Breast epithelium (tissue), 3 donors: ENCODE measurements around the gene RWDD1.

ENCODE experiments used
- POLR2A ChIP-seq: fragments of 450-650 bp; IDR thresholded peaks from one replicate; pipeline ENCODE4 v1.6.1; 2016; ENCODE audit warnings: antibody characterized with exemption, mild to moderate bottlenecking, moderate library complexity
- POLR2AphosphoS5 ChIP-seq, 3 donors: sonication (generic); formaldehyde crosslinking; IDR thresholded peaks; one replicate each; pipeline ENCODE4 v1.6.1; 2017; ENCODE audit warnings: antibody characterized with exemption in 3 of 3
- TF ChIP-seq, protein P1 (sequence below), 3 donors: fragments of 450-650 bp; IDR thresholded peaks; one replicate each; pipeline ENCODE4 v1.5.1; 2016 to 2017; ENCODE audit warnings: antibody characterized with exemption in 3 of 3, mild to moderate bottlenecking in 3 of 3, moderate library complexity in 3 of 3

DNA sequence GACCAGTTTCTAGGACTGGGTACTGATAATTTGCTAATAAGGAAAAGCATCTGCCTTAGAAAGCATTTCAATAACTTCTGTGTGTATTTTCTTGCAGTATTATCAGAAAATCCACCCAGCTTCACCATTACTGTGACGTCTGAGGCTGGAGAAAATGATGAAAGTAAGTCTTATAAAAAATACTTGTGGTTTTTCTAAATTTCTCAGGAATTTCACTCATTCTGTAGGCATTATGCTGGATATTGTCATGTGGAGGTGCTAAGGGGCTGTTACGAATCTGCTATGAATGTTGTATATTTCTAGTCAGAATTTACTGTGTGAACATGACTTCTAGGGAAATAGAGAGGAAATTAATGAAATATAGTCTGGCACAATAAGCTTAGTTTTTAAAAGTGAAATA, 8.9 kb downstream of the RWDD1 start:
- TF ChIP-seq, protein P1, sequence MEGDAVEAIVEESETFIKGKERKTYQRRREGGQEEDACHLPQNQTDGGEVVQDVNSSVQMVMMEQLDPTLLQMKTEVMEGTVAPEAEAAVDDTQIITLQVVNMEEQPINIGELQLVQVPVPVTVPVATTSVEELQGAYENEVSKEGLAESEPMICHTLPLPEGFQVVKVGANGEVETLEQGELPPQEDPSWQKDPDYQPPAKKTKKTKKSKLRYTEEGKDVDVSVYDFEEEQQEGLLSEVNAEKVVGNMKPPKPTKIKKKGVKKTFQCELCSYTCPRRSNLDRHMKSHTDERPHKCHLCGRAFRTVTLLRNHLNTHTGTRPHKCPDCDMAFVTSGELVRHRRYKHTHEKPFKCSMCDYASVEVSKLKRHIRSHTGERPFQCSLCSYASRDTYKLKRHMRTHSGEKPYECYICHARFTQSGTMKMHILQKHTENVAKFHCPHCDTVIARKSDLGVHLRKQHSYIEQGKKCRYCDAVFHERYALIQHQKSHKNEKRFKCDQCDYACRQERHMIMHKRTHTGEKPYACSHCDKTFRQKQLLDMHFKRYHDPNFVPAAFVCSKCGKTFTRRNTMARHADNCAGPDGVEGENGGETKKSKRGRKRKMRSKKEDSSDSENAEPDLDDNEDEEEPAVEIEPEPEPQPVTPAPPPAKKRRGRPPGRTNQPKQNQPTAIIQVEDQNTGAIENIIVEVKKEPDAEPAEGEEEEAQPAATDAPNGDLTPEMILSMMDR (IDR thresholded peaks at IDR 0.05), result no peak
- TF ChIP-seq POLR2AphosphoS5 (IDR thresholded peaks at IDR 0.05) (no peak), POLR2A (no peak)
